GM23248 (cell line): ENCODE measurements around the gene CFAP74.

ENCODE experiments used
- EZH2 ChIP-seq: fragments of 200-600 bp; sonication (generic); IDR thresholded peaks from 2 replicates; pipeline ENCODE4 v1.6.1; 2018; ENCODE audit warnings: antibody characterized with exemption, mild to moderate bottlenecking; ENCODE audit not compliant: insufficient read depth, poor library complexity, severe bottlenecking
- EZH2phosphoT487 ChIP-seq: fragments of 200-600 bp; sonication (generic); IDR thresholded peaks from 2 replicates; pipeline ENCODE4 v1.6.1; 2018; ENCODE audit warnings: antibody characterized with exemption, moderate library complexity, mild to moderate bottlenecking, low read depth; ENCODE audit not compliant: insufficient read depth

DNA sequence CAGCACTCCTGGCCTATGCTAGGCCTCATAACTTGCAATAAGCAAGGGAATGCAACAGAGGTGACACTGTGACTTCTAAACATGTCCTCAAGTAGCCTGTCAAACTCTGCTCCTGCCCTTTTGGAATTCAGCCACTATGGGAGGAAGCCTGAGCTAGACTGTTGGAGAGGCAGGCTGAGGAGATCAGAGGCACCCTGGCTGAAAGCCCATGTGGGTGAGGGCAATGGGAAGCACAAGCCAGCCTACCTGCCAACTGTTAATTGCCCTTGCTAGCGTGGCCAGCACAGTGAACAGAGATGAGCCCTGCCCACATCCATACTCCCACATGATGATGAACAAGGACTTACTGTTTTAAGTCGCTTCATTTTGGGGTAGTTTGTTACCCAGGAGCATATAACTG lies 130.4 kb downstream of the CFAP74 start:
- TF ChIP-seq EZH2 = no peak
- no peak for TF ChIP-seq EZH2phosphoT487
